GM21576 (cell line): Measurements from ENCODE around the gene MEF2B.
A peak's percentile ranks its signal among the peaks of the same experiment; 100 is the strongest.

ENCODE experiments used
- ATAC-seq: cut with Tn5 transposase; IDR thresholded peaks from one replicate; pipeline ENCODE4 v1.9.1; 2021; ENCODE audit warnings: mild to moderate bottlenecking, moderate library complexity; ENCODE audit not compliant: unreplicated experiment

The MEF2B gene

DNA sequence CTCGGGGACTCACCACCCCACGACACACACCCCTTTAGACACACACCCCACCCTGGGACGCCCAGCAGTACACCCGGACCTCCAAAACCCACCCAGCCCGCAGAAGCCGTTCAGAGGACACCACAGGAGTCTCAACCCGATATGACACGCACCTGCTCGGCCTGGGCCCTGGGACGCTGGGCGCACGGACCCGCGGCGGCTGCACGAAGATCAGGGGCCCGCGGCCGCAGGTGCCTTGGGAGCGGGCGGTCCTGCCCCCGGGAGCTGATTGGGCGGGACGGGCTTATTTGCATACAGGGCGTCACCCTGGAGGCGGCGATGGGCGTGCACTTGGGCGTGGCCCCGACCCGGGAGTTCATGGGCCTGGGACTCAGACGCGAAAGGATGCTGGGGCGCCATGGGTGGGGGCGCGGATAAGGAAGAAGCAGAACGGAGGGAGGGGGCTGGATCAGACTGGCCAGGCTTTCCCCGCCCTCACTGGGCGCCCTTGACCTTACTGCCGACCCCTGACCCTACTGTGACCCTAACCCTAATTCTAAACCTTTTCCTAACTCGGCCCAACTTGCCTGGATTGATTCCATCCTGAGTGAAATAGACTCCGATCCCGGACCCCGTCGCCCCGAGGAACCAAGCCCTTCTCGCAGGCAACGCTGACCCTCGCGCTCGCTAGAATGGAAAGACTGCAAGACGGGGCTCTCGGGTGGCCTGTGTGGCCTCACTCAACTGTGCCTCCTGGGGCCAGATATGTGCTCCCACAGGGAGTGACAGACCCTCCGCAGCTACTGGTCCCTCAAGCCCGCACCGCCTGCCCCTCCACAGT is at the start of gene MEF2B:
Gene MEF2B, minus strand, starts transcription at position 211 of the 820 bp plus-strand sequence. CDS start 19,528 bp downstream, outside the sequence.
- ATAC-seq = peak; percentile 79

DNA sequence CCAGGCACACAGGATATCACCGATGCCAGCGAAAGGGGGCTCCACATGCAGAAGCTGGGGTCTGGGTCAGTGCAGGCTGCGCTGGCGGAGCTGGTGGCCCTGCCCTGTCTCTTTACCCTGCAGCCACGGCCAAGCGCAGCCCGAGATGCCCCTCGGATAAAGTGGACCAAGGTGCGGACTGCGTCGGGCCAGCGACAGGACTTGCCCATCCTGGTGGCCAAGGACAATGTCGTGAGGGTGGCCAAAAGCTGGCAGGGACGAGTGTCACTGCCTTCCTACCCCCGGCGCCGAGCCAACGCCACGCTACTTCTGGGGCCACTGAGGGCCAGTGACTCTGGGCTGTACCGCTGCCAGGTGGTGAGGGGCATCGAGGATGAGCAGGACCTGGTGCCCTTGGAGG is 48.8 kb upstream of the MEF2B start:
- no peak for ATAC-seq

DNA sequence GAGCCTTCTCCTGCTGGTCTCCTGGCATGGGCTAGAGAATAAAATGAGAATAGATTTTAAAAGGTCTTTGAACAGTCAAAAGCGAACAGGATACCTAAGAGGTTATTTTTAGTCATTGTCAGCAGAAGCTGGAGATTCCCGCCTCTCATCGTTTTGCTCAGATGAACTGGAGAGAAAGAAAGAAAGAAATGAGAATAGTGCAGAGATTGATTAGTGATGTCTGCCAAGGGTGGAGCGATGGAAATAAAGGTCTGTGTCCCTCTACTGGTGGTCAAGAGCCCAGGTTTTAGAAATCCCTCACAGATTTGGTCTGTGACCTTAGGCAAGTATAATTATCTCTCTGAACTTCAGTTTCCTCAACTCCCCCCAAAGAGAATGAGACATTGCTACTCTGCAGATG is 47.0 kb upstream of the MEF2B start:
- no peak for ATAC-seq

DNA sequence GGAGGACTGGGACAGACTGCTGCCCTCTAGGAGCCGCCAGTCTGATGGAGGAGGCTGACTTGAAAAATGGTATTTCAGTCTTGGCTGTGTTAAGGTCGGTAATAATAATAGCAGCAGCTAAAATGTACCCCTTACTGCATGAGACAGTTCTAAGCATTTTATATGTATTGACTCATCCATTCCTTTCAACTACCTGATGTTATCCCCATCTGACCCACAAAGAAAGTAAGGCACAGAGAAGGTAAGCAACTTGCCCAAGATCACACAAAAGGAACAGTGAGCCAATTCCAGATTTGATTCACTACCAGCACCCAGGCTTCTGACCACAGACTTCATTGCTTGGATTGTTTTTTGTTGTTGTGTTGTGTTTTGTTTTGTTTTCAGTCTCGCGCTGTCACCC is 45.7 kb upstream of the MEF2B start:
- ATAC-seq = no peak

DNA sequence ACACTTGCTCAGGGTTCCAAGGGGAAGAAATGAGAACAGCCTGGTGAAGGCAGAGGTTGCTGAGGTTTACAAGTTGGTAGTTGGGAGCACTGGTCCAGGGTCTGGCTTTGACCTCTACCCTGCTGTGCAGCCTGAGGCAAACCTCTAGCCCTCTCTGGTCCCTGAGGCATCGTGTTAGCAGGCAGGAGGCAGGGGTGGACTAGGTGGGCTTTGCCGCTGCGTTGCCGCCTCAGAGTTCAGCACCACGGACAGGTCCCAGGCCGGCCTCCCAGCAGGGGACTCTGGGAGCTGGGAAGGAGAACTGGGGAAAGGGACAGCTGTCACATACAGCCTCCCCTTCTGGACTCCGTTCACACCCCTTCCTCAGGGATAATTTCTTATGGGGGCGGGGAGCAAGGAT is 44.8 kb upstream of the MEF2B start:
- ATAC-seq = no peak

DNA sequence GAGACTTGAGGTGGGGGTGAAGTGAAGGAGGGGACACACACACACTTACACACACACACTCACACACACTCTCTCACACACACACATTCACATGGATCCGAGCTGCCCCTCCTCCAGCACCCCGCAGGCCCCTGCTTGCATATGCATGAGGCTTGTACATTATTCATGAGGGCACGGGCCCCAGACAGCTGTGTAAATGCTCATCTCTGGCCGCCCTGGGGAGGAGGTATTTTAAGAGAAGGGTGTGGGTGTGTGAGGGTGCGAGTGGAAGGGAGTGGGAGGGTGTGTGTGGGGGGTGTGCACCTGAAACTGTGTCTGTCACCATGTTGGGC is 44.1 kb upstream of the MEF2B start:
- ATAC-seq = no peak

DNA sequence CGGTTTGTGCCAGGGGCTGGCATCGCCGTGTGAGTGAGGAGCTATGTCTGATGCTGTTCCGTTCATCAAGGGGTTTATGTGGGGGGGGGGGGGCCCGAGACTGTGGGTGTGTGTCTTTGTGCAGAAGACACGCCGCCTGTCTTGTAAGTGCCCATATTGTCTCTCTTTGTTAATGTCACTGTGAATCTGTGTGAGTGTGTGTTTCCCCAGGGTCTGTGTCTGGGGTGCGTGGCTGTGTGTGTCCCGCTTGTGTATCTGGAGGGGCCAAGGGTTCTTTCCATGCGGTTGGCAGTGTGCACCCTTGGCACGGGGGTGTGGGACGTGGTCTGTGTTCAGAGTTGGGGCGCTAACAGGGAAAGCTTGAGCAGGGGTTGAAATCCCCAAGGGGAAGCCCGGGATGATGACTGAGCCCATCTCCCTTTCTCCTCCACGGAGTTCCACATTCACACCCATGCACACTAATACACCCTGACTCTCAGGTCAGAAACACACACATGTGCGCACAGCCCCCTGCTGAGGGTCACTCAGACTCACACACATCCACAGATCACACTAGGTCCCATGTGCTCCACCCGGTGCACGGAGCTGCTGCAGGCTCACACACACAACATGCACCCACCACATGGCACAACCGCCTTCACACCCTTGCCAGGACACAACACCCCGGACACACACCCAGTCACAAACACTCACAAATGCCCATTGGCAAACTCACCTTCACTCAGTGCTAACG is 43.5 kb upstream of the MEF2B start:
- no peak for ATAC-seq

DNA sequence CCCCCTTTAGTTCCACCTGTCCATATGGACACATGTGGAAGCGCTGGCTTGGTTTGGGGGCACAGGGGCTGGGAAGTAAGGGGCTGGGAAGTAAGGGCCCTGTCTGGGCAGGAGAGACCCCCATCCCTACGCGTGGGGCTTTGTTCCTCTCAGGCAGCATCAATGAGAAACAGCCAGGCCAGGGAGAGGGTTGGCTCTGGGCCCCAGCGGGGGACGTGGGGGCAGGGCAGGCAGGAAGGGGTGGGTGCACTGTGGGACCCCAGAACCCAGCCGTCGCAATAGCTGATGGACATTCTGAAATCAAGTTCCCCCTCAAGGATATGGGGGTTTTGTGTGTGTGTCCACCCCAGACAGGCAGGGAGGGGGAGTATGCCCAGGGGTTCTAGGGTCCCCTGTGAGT is 42.9 kb upstream of the MEF2B start:
- no peak for ATAC-seq

DNA sequence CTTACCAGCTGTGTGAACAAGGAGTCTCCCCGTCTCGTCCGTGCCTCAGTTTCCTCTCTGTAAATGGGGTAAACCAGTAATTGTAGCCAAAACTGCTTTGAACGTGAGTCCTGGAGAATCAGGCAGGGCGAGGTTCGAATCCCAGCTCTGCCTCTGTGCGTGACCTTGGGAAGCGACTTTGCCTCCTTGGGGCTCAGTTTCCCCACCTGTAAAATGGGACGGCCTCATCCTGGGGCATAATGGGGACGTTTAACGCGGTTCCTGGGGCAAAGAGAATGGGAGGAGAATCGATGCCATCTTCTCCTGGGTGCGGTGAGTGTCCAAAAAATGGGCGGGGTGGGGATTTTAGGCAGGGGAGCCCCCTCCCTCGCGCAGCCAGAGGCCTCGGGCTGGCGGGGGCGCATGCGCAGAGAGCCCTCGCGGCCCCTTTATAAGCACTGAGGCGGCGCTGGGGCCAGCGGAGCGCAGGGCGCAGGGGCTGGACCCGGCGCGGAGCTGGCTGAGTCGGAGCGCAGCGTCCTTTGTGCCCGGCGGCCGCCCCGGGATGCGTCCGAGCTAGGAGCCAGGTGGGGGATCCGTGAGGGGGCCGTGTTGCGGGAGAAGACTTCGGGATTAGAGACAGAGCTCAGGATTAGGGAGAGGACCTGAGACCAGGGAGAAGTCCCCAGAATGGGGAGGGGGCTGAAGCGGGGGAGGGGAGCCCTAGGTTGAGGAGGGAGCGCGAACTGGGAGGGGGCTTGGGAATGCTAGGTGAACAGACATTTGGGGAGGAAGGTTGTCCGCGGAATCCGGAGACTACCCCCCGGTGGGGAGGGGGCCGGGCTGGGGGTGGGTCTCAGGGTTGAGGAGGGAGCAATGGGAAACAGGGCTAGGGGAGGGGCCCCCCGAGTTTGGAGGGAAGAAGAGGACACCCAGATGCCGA is 41.7 kb upstream of the MEF2B start, which contains the start of gene NCAN:
Gene NCAN, plus strand, starts transcription at position 460 of the 922 bp plus-strand sequence. CDS start 4,996 bp downstream, outside the sequence.
- no peak for ATAC-seq

DNA sequence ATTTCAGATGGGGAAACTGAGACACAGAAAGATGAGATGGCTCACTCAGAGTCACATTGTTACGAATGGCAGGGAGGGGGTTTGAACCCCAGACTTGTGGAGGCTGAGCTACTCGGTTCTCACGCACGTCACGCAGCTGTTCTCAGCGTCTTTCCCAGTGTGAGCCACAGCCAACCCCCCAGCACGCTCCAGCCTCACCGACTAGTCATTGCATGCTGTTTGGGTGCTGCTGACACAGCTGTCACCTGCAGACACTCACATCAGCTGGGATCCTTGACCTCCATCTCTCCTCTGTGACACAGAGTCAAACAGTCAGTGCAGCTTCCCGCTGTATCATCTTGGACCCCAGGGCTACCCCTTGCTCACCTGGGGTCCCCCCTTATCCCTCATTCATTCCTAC is 39.3 kb upstream of the MEF2B start:
- ATAC-seq = no peak

DNA sequence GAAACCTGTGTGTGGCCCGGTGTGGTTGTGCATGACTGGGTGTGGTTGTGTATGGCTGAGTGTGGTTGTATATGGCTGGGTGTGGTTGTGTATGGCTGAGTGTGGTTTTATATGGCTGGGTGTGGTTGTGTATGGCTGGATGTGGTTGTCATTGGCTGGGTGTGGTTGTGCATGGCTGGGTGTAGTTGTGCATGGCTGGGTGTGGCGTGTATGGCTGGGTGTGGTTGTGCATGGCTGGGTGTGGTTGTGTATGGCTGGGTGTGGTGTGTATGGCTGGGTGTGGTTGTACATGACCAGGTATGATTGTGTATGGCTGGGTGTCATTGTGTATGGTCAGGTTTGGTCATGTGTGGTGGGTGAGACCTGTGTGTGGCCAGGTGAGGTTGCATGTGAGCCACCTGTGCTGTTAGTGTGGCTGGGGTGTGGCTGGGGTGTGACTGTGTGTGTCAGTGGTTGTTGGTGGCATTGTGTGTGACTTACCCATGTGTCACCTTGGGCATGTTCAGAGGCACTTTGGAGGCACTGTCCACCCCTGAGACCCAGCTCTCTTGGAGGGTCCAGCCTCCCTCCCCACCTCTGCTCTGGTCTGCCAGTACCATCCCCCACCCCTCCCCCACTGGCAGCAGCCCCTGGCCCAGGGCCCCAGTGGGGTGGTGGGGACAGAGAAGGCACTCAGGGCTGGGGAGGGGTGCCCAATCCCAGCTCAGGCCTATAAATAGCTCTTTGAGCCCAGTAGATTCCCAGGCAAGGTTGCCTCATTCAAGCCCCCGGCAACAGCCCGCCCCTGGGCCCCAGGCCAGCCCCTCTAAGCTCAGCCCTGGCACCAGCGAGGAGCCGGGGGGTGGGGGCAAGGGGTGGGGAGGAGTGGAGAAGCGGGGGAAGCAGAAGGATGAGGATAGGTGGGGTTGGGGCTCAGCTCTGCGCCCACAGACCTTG is 37.8 kb upstream of the MEF2B start:
- ATAC-seq = no peak

DNA sequence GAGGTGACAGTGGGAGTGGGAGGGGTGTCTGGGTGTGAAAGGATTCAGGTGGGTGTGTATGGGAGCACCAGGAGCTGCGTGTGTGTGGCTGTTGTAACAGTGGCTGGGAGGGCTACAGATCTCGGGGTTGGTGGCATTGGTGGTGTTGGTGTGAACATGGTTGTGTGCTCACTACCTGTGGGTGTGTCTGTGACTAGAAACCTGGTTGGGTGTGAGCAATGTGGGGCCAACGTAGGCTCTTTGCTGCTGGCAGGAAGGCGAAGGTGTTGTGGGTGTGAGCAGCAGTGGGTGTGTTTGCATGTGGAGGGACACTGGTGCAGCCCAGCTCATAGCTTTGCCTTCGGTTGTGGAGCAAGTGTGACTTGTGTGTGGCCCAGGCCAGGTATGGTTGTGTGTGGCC is 36.9 kb upstream of the MEF2B start:
- no peak for ATAC-seq

DNA sequence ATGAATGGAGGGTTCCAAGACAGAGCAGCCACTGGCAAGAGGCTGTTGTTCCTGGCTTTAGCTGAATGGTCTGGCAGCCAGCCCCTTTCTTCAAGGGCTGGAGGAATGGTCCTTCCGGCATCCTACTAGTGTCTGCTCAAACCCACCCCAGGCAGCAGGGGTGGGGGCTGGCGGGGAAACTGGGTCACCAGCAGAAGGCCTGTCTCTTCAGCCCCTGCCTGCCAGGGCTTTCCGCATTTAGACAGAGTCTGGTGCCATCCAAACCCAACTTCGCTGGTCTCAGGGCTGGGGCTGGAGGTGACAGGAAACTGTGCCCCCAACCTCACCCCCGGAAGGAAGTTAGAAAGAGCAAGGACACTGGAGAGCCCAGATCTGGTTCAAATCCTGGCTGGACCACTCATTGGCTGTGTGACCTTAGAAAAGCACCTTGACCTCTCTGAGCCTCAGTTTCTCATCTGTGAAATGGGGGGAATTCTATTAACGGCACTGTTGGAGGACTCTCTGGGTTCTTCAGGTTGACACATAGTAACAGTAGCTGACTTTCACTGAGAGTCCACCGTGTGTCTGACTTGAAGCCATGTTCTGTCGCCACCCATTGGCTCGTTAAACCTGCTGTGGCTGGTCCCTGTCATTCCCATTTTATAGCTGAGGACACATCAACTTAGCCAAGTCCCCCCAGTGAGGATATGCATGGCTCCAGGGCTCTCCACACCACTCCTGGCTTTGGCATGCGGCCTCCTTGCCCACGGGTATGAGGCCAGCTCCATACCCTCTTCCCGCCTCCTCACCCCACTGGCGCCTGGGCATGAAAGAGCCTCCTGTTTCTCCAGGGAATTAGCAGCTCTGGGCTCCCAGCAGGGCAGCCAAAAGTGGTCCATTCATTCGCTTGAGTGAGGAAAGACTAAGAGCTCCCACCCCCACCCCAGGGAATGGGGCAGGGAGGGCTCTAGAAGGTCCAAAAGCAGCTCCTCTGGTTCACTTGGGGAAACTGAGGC is 35.6 kb upstream of the MEF2B start:
- ATAC-seq = no peak

DNA sequence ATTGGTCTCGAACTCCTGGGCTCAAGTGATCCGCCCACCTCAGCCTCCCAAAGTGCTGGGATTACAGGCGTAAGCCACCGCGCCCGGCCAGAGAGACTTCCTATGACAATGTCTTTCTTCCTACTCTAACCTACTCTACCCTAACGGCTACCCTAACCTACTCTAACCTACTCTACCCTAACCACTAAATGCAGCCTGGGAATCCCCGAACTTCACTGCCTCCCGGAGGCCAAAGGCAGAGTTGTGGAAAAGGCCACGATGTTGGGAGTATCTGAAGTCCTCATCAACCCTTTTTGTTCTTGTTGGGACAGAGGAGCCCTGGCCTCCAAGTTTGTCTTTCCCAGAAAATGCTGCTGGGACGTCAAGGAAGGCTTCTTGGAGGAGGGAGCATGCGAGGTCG is 34.1 kb upstream of the MEF2B start:
- no peak for ATAC-seq

DNA sequence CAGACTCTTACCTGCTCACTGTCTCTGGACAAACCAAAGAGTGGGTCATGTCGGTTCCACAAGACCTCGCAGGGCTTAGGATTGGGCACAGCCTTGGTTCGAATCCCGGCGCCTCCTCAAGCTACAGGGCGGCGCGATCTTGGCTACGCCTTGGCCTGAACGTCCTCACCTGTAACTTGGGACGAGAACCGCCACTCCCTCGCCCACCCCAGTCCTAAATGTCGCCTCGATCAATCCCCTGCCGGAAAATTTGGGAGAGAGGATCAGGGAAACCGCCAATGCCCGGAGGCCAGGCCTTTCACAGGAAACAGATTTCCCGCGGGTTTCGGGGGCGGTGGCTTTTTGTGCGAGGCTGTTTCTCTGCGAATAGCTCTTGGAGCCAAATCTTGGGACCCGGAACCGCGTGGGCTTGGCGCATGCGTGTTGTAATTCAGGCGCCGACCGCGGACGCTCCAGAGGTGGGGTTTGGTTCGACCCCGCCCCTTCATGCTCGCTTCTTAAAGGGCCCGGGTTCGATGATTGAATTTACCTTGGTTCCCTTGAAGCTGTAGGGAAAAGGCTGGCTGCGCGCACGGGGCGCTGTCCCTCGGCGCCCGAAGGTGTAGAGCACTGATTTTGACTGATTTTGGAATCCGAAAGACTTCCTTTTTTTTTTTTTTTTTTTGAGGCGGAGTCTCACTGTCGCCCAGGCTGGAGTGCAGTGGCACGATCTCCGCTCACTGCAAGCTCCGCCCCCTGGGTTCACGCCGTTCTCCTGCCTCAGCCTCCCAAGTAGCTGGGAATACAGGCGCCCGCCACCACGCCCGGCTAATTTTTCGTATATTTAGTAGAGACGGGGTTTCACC is 33.2 kb upstream of the MEF2B start, which contains the start of gene NR2C2AP:
Gene NR2C2AP, minus strand, starts transcription at position 403 of the 845 bp plus-strand sequence. Its CDS starts 354 bp downstream, at position 49.
- peak; percentile 77 for ATAC-seq

DNA sequence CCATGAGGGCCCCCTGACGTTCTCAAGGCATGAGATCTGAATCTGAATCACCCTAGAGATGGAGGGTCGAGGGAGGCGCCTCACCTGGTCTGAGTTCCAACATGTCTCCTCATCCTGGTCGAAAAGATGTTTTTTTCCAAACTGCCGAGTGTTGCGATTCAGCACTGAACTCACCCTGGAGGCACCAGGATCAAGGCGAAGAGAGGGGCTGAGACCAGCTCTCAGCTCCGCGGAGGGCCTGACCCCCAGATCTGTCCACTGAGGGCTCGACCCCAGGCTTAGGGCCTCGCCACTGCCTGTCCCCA is 32.6 kb upstream of the MEF2B start:
- no peak for ATAC-seq

DNA sequence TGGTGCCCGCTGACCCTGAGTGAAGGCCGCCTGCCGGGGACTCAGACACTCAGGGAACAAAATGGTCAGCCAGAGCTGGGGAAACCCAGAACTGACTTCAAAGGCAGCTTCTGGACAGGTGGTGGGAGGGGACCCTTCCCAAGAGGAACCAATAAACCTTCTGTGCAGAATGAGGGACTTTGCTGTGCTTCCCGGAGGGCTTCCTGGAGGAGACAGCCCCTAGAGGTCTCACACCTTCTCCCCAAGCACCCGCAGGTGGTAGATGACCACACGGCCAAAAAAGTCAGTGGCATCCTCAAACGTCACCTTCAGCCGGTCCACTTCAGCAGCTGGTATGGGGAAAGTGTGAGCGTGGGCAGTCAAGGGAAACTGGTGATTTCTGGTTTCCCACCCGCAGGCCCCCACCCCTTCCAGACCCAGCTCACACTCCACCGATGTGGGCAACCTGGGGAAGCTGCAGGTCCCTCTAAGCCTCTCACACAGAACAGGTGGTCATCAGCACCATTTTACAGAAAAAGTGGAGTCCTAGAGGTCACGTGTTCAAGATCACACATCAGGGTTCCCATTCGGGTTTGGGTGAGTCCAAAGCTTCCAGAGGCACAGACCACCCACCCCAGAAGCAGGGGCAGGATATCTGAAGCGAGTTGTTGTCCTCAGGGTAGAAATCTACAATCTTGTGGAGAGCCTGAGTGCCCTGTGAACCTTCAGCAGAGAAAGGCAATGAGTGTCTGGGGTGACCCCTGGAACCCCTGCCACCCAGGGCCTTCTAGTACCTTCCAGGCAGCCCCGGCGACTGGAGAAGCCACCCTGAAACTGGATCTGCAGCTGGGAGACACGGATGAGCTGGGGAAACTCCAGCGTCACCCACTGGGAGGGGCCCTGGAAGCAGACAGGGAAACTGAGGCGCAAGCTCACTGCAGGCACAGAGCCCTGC is 31.9 kb upstream of the MEF2B start:
- ATAC-seq = no peak
